ENCODE measurements around the gene NBPF4.
"Not testable (repeated sequence)": the region's sequence is repeated elsewhere in the genome, so short reads cannot be mapped to it uniquely, and the experiment has no call there.

Gene NBPF4

GRCh38 chr1:108209456-108210108, 34.3 kb downstream of the NBPF4 start:
- DNase-seq, result no peak

DNA sequence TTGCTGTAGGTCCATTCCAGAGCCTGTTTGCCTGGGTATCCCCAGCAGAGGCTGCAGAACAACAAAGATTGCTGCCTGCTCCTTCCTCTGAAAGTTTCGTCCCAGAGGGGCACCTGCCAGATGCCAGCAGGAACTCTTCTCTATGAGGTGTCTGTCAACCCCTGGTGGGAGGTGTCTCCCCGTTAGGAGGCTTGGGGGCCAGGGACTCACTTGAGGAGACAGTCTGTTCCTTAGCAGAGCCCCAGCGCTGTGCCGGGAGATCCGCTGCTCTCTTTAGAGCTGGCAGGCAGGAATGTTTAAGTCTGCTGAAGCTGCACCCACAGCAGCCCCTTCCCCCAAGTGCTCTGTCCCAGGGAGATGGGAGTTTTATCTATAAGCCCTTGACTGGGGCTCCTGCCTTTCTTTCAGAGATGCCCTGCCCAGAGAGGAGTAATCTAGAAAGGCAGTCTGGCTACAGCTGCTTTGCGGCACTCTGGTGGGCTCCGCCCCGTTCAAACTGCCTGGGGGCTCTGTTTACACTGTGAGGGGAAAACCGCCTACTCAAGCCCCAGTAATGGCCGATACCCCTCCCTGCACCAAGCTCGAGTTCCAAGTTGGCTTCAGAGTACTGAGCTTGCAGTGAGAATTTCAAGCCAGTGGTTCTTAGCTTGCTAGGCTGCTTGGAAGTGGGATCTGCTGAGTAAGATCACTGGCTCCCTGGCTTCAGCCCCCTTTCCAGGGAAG, 35.0 kb downstream of the NBPF4 start:
- DNase-seq, result no peak

- DNase-seq, result not testable (repeated sequence)
These were observed 40.3 kb downstream of the NBPF4 start for GRCh38 chr1:108203582-108203981.

DNA sequence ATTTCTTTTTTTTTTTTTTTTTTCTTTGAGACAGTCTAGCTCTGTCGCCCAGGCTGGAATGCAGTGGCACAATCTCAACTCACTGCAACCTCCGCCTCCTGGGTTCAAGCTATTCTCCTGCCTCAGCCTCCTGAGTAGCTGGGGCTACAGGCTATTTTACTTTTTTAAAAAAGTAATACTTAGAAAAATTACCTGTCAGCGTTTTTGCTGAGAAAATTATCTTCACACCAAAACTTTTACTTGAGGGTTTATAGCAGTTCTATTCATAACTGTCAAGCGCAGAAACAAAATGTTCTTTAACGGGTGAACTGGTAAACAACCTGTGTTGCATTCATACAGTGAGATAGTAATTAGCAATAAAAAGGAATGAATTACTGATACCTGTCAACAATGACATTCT, 42.2 kb downstream of the NBPF4 start:
- no peak for DNase-seq

DNA sequence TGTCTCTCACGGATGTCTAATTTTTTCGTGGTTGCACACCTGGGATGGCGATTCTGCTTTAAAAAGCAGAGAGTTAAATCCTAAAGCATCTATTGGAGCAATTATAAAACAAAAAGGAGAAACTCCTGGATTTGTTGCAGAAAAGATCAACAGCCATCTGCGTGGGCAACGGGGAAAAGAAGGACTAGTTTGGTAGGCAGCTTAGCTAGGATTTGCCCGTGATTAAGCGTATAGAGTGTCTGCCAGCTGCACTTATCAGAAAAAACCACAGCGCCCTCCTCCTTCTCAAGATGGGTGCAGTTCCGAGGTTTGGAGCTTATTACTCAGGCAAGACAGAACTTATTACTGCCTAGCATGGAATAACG, 43.2 kb downstream of the NBPF4 start:
- peak; percentile 30 for DNase-seq

- no peak for DNase-seq
These were observed 43.8 kb downstream of the NBPF4 start, which contains the start of gene SLC25A24 for GRCh38 chr1:108199781-108200686. Gene SLC25A24 (minus strand): TSS chr1:108200343. CDS start chr1:108200138, 205 bp downstream.

DNA sequence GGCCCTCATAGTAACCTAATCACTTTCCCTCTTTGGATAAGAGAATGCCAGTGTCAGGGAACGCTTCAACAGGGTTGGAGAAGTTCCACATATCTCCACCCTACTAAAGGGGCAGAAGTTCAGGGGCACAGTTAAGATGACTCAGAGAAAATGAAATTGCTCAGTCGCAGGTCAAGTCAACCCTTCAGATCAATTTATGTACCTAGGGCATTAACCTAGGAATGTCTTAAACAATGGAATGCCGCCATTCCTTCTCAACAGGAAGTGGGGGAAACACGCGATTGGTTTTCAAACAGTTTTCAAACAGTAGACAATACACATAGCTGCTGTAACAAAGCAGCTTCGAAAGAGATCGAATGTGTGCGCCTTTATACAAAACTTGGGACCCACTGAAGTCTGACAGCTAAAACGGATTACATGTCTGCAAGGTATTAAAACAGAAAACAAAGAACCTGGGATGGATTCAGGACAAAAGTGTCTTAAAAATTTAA, 44.6 kb downstream of the NBPF4 start:
- DNase-seq, result no peak

- no peak for DNase-seq
These were observed 49.8 kb downstream of the NBPF4 start for GRCh38 chr1:108194051-108194450.

GRCh38 chr1:108193333-108193732, 50.5 kb downstream of the NBPF4 start:
- DNase-seq, result no peak

DNA sequence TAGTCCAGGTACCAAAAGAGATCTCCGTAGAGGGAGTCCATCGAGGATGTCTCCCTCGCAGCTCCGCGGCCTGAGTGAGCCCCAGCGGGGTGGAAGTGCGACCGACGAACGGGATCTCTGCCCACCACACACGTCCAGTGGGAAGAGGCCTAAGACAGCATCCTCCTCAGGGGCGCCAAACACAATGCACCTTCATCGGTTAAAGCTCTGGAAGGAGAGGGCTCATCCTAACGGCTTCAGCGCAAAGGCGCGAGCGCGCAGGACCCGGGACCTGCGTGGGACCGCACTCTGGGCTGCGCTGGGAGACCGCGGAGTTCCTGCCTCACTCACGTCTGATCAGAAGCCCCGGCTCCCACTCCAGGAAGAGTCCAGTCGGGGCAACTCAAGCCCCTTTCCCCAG, 51.3 kb downstream of the NBPF4 start:
- no peak for DNase-seq

DNA sequence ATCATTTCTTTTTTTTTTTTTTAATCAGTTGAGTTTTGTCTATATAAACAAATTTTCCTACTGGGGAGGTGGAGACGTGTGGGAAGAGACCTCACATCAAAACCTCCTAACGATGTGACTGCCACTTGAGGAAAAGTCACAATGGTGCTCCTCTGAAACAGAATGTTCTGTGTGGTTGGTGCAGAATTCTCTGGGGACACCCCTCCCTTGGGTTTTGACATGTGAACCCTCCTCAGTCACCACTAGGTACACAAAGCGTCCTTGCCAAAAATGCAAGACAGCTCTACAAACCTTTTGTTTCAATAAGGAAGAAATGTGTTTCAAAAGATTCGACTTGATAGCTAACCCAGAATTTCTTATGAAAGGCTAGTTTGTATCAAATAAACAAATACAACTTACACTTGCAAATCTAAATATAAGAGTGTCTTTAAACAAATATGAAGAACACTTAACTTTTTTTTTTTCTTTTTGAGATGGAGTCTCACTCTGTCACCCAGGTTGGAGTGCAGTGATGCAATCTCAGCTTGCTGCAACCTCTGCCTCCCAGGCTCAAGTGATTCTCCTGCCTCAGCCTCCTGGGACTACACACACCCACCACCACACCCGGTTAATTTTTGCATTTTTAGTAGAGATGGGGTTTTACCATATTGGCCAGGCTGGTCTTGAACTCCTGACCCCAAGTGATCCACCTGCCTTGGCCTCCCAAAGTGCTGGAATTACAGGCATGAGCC, 53.0 kb downstream of the NBPF4 start:
- peak; percentile 14 for DNase-seq

DNA sequence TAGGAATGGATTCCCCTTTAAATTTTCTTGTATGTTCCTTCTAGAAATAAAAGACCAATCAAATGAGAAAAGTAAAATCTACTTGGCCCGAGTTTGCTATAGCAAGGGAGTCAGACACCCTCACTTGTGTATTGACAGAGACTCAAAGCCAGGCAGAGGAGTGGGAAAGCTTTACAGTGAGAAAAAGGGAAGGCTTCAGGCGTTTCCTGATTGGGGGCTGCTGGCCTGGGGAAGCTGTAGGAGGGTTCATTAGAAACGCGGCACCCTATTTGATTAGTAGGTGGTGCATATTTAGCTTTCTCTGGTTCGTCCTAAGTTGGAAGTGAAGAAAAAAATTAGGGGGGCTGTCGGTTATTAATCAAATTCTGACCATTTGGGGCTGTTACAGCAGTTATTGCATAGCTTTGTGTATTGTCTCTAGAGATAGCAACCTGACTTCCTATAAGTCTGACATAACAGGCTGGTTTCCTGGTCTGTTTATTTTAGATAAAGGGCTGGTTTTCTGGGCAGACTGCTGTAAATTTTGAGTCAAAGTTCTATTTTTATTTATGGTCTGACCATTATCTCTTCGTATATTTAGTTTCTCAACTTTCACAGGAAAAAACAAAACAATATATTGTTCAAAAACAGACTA, 53.8 kb downstream of the NBPF4 start:
- no peak for DNase-seq

DNA sequence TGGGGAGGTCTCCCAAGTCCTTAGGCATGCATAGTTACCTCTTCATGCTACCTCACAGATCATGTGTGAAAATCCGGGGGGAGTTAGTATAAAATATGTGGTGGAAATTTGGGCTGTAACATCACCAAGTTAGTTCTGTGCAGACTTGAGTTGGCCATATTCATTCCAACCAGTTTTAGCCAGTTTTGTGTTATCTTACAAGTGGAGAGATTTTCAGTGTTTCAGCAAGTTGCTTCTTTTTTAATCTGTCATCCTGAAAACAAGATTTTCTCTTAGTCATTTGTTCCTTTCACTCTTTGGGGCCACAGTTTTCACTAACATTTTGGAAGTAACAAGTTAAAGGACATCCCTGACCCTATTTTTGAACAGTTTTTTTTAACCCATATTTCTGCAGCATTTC, 55.1 kb downstream of the NBPF4 start:
- no peak for DNase-seq

DNA sequence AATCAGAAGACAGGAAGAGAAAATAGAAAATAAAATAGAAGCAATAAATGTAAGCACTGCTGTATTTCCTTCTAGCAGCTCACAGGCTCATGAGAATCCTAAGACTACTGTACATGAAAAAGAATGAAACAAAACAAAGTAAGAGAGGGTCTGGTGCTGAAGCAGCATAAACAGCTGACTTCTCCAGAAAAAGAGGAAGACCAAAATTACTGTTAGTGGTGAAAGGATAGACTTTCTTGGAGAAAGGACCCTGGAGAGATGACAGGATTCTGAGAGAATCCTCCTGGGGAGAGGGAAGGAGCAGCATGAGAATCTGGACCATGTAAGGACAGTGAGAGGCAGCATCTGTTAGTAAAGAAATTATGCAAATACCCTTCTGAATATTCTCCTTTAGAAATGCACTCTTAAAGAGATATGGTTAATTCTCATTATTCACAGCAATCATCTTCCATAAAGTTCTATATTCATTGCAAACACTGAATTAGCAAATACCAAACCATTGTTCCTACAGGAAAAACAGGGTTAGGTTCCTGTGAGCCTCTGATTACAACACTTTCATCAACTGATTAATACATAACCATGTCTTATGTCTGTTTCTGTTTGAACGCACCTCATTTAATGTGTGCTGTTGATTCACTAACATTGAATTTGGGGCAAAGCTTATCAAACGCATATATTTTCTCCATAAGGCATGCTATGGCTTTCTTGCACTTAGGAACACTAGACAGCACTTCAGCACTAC, 60.7 kb downstream of the NBPF4 start:
- no peak for DNase-seq

GRCh38 chr1:108179018-108179417, 64.9 kb downstream of the NBPF4 start:
- no peak for DNase-seq

All from NCI-H2029 treated with DMSO at 0.1 percent for 48 hours (cell line).